Globus pallidus (tissue), 1 donor: Measurements from ENCODE around the gene SOX5.

ENCODE experiments used
- DNase-seq: peaks from one replicate; pipeline ENCODE4 v3.0.0-alpha.2; 2015; ENCODE audit warnings: low spot score

SOX5 gene

GRCh38 chr12:23684121-23684520 lies 265.3 kb downstream of the SOX5 start:
- DNase-seq: no peak

- no peak for DNase-seq
Measured at GRCh38 chr12:23681237-23681636, 268.2 kb downstream of the SOX5 start.

GRCh38 chr12:23674064-23674463 lies 275.4 kb downstream of the SOX5 start:
- no peak for DNase-seq

GRCh38 chr12:23671881-23672280 lies 277.6 kb downstream of the SOX5 start:
- peak; percentile 37 for DNase-seq

GRCh38 chr12:23670684-23671083 lies 278.8 kb downstream of the SOX5 start:
- no peak for DNase-seq

GRCh38 chr12:23669691-23670090 lies 279.8 kb downstream of the SOX5 start:
- DNase-seq: no peak

- no peak for DNase-seq
Measured at GRCh38 chr12:23666866-23667265, 282.6 kb downstream of the SOX5 start.

GRCh38 chr12:23662966-23663365 lies 286.5 kb downstream of the SOX5 start:
- peak; percentile 33 for DNase-seq

- DNase-seq: no peak
Measured at GRCh38 chr12:23659131-23659530, 290.3 kb downstream of the SOX5 start.

GRCh38 chr12:23657598-23657997 lies 291.9 kb downstream of the SOX5 start:
- DNase-seq: no peak

GRCh38 chr12:23655884-23656283 lies 293.6 kb downstream of the SOX5 start:
- no peak for DNase-seq

- DNase-seq: no peak
Measured at GRCh38 chr12:23655112-23655511, 294.4 kb downstream of the SOX5 start.

- no peak for DNase-seq
Measured at GRCh38 chr12:23648546-23648945, 300.9 kb downstream of the SOX5 start.

- DNase-seq: peak; percentile 47
Measured at GRCh38 chr12:23640754-23641153, 308.7 kb downstream of the SOX5 start.

GRCh38 chr12:23634344-23634743 lies 315.1 kb downstream of the SOX5 start:
- DNase-seq: no peak

- DNase-seq: no peak
Measured at GRCh38 chr12:23631786-23632377, 317.6 kb downstream of the SOX5 start.

- DNase-seq: no peak
Measured at GRCh38 chr12:23630524-23630923, 318.9 kb downstream of the SOX5 start.

- peak; percentile 68 for DNase-seq
Measured at GRCh38 chr12:23628806-23629205, 320.7 kb downstream of the SOX5 start.

GRCh38 chr12:23626791-23627190 lies 322.7 kb downstream of the SOX5 start:
- DNase-seq: no peak

GRCh38 chr12:23621900-23622299 lies 327.6 kb downstream of the SOX5 start:
- no peak for DNase-seq

- DNase-seq: no peak
Measured at GRCh38 chr12:23618718-23619117, 330.8 kb downstream of the SOX5 start.

GRCh38 chr12:23617749-23618148 lies 331.7 kb downstream of the SOX5 start:
- no peak for DNase-seq

GRCh38 chr12:23614280-23614679 lies 335.2 kb downstream of the SOX5 start:
- no peak for DNase-seq

GRCh38 chr12:23611320-23611719 lies 338.1 kb downstream of the SOX5 start:
- DNase-seq: no peak

- DNase-seq: no peak
Measured at GRCh38 chr12:23600919-23601318, 348.6 kb downstream of the SOX5 start.
